Stimulated activated CD8-positive, alpha-beta memory T cell treated with anti-CD3 and anti-CD28 coated beads, Interleukin-7, amount 100 ng/mL, for 4 hours (primary cell): ENCODE measurements around the gene SERPINB11.
"Not testable (repeated sequence)": the region's sequence is repeated elsewhere in the genome, so short reads cannot be mapped to it uniquely, and the experiment has no call there.

Experiments
- DNase-seq, 2 donors: peaks; one replicate each; pipeline ENCODE4 v3.0.0-alpha.2; 2020; ENCODE audit warnings: low read depth in 2 of 2

The SERPINB11 gene

GRCh38 chr18:63702660-63703059 lies at the start of gene SERPINB11:
TSS of gene SERPINB11 (plus strand) at chr18:63702960. CDS start at chr18:63710194, 7,234 bp downstream.
- DNase-seq = no peak

- not testable (repeated sequence) for DNase-seq
Observed at GRCh38 chr18:63658920-63659319, 43.8 kb upstream of the SERPINB11 start.

- DNase-seq = not testable (repeated sequence)
Observed at GRCh38 chr18:63661750-63662149, 41.0 kb upstream of the SERPINB11 start, which contains the start of gene SERPINB3. TSS of gene SERPINB3 (minus strand) at chr18:63661893. CDS start at chr18:63661216, 677 bp downstream.

GRCh38 chr18:63664571-63664970 lies 38.2 kb upstream of the SERPINB11 start:
- DNase-seq = no peak

GRCh38 chr18:63676526-63677323 lies 26.0 kb upstream of the SERPINB11 start:
- DNase-seq = no peak

GRCh38 chr18:63677500-63678225 lies 25.1 kb upstream of the SERPINB11 start:
- no peak for DNase-seq

GRCh38 chr18:63679820-63680606 lies 22.7 kb upstream of the SERPINB11 start:
- DNase-seq = no peak

- no peak for DNase-seq
Observed at GRCh38 chr18:63681449-63682340, 21.1 kb upstream of the SERPINB11 start.

- no peak for DNase-seq
Observed at GRCh38 chr18:63683152-63683551, 19.6 kb upstream of the SERPINB11 start.

- no peak for DNase-seq
Observed at GRCh38 chr18:63683890-63684289, 18.9 kb upstream of the SERPINB11 start.

- no peak for DNase-seq
Observed at GRCh38 chr18:63684718-63685117, 18.0 kb upstream of the SERPINB11 start.

- no peak for DNase-seq
Observed at GRCh38 chr18:63686871-63687270, 15.9 kb upstream of the SERPINB11 start.

GRCh38 chr18:63689064-63689463 lies 13.7 kb upstream of the SERPINB11 start:
- DNase-seq = no peak

GRCh38 chr18:63697097-63697660 lies 5.6 kb upstream of the SERPINB11 start:
- no peak for DNase-seq

- DNase-seq = no peak
Observed at GRCh38 chr18:63700501-63700900, 2.3 kb upstream of the SERPINB11 start.

- no peak for DNase-seq
Observed at GRCh38 chr18:63701952-63702351, 808 bp upstream of the SERPINB11 start.

GRCh38 chr18:63705401-63705800 lies 2.6 kb downstream of the SERPINB11 start:
- no peak for DNase-seq

GRCh38 chr18:63707816-63708215 lies 5.1 kb downstream of the SERPINB11 start:
- no peak for DNase-seq

- no peak for DNase-seq
Observed at GRCh38 chr18:63708650-63709049, 5.9 kb downstream of the SERPINB11 start.

- DNase-seq = no peak
Observed at GRCh38 chr18:63725682-63726480, 23.1 kb downstream of the SERPINB11 start.
